ENCODE results near the gene PRRT2.
"Not testable (repeated sequence)": the region's sequence is repeated elsewhere in the genome, so short reads cannot be mapped to it uniquely, and the experiment has no call there.

The PRRT2 gene

DNA sequence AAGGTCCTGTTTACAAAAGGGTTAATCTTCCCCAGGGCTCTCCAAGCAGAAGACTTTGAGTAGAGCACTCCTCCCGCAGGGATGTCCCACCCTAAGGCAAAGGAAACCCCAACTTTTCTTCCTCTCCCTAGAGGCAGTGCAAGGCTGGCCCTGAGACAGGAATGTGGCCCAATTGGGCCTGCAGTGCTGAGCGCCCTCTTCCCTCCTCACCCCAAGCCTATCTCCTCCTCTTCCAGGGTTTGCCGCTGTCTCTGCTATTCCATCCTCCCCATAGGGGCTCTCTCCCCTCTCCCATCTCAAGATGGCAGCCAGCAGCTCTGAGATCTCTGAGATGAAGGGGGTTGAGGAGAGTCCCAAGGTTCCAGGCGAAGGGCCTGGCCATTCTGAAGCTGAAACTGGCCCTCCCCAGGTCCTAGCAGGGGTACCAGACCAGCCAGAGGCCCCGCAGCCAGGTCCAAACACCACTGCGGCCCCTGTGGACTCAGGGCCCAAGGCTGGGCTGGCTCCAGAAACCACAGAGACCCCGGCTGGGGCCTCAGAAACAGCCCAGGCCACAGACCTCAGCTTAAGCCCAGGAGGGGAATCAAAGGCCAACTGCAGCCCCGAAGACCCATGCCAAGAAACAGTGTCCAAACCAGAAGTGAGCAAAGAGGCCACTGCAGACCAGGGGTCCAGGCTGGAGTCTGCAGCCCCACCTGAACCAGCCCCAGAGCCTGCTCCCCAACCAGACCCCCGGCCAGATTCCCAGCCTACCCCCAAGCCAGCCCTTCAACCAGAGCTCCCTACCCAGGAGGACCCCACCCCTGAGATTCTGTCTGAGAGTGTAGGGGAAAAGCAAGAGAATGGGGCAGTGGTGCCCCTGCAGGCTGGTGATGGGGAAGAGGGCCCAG is 1.0 kb downstream of the PRRT2 start:
- no peak for DNase-seq

DNA sequence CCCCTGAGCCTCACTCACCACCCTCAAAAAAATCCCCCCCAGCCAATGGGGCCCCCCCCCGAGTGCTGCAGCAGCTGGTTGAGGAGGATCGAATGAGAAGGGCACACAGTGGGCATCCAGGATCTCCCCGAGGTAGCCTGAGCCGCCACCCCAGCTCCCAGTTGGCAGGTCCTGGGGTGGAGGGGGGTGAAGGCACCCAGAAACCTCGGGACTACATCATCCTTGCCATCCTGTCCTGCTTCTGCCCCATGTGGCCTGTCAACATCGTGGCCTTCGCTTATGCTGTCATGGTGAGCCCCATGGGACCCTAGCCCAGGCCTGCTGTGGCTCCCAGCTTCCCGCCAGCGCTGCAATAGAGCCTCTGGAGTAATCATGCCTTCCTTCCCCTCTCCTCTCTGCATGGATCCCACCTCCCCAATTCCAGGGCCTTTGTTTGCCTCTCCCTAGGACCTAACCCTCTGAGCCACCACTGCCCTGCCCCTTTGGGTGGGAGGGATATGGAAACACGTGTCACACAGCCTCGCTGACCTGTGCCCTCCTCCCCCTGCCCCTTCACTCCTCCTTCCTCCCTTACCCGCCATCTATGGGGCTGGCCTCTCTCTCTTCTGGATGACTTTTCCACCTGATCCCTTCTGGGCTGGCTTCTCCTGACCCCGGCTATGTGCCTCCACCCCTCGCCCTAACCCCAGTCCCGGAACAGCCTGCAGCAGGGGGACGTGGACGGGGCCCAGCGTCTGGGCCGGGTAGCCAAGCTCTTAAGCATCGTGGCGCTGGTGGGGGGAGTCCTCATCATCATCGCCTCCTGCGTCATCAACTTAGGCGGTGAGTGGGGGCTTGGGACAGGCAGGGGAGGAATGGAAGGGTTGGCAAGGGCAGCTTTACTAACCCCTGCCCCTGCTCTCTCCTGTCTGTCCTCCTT is 1.9 kb downstream of the PRRT2 start:
- no peak for DNase-seq

- DNase-seq, result no peak
Observed at GRCh38 chr16:29814592-29814991, 2.6 kb downstream of the PRRT2 start.

DNA sequence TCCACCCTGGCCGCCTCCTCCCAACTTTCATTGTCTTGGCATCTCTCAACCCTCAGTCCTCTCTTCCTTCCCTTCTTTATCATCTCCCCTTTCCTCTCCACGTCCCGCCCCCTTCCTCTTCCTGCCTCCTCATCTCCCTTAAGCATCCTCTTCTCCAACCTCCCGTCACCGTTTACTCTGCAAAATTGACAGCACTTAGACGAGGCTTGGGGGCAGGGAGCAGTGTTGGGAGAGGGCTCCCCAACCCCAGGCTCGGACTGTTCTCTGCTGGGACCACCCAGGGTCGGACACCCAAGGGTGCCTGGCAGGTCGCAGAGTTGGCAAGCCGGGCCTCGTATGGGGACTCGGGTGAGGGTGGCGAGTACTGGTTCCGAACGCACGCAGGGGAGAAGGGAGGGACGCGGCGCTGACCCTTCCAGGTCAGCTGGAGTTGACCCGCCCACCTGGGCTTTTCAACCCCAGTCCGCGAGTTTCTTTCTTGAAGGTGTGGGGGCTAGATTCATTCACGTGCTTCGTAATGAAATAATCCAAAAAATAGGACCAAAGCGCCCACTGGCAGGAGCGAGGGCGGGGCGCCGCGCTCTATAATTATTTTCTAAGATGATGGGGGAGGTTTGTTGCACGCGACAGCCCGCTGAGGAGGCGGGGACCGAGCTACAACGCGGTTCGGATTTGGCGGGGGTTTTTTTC is 3.2 kb downstream of the PRRT2 start:
- peak; percentile 73 for DNase-seq

DNA sequence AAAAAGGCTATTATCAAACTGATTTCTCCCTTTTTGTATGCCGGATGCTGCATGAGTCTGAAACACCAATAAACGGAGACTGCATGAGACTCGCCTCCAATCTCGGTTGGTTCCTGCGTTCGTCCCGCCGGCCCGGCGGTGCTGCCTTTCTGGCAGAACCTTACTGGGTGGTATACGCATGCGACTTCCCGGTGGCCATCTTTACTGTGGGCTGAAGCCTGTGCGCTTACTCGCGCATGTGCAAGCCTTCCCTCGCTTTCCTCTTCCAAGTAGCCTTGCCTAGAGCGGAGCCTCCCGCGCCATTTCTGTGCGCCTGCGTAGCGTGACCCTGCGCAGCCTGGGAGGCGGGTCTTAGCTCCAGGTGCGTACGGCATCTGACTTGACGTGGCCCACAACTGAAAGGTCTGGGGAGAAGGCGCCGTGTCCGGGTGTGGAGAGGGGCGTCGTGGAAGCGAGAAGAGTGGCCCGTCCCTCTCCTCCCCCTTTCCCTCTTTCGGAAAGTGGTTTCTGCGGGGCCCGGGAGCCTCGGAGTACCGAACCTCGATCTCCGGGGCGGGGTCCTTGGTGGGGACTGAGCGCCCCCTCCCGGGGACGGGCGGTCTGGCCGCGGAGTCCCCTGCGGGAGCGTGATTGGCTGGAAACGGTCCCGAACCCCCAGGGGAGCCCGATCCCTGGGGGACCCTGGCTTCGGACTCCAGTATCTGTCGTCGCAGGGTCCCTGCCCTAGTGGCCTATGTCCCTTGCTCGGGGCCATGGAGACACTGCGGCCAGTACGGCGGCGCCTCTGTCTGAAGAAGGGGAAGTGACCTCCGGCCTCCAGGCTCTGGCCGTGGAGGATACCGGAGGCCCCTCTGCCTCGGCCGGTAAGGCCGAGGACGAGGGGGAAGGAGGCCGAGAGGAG is 4.0 kb downstream of the PRRT2 start, which contains the start of gene PAGR1:
Gene PAGR1 (plus strand): TSS at position 360 of the 901 bp plus-strand sequence. CDS start 374 bp downstream, at position 734.
- DNase-seq, result peak; percentile 99

GRCh38 chr16:29816694-29817441 is 4.9 kb downstream of the PRRT2 start:
- peak; percentile 78 for DNase-seq

DNA sequence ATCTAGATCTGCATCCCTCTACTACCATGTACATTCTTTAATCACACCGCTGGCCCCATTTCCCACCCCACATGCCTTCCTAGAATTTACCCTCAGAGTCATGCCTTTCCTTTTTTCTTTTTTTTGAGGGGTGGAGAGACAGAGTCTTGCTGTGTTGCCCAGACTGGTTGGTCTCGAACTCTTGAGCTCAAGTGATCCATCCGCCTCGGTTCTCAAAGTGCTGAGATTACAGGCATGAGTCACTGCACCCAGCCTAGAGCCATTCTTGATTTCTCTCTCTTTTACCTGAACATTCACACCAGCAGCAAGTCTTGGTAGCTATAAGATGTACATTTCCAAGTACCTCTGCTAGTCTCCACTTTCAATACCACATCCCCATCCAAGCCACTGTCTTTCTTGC is 6.1 kb downstream of the PRRT2 start:
- DNase-seq, result no peak

GRCh38 chr16:29819506-29819905 is 7.5 kb downstream of the PRRT2 start:
- DNase-seq, result no peak

DNA sequence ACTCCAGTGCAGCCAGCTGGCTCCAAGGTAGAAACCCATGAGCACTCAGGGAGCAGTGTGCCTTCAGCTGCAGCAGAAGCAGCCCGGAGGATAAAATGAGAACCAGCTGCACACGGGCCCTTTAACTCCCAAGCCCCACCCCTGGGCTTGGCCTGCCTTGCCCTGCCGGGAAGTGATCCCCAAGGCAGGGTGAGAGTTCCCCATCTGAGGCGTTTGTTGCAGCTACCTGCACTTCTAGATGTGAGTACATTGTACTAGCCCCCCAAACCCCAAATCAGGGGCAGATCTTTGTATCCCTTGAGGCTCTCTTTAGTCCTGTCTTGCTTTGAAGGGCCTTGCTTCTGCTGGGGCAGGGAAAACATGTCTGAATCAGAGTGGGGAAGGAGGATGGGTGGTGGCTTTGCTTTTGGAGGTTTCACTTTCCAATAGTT is 8.3 kb downstream of the PRRT2 start, which contains the start of gene MVP:
Gene MVP (plus strand): TSS at position 192 of the 431 bp plus-strand sequence. CDS start 10,088 bp downstream, outside the sequence.
- peak; percentile 79 for DNase-seq

DNA sequence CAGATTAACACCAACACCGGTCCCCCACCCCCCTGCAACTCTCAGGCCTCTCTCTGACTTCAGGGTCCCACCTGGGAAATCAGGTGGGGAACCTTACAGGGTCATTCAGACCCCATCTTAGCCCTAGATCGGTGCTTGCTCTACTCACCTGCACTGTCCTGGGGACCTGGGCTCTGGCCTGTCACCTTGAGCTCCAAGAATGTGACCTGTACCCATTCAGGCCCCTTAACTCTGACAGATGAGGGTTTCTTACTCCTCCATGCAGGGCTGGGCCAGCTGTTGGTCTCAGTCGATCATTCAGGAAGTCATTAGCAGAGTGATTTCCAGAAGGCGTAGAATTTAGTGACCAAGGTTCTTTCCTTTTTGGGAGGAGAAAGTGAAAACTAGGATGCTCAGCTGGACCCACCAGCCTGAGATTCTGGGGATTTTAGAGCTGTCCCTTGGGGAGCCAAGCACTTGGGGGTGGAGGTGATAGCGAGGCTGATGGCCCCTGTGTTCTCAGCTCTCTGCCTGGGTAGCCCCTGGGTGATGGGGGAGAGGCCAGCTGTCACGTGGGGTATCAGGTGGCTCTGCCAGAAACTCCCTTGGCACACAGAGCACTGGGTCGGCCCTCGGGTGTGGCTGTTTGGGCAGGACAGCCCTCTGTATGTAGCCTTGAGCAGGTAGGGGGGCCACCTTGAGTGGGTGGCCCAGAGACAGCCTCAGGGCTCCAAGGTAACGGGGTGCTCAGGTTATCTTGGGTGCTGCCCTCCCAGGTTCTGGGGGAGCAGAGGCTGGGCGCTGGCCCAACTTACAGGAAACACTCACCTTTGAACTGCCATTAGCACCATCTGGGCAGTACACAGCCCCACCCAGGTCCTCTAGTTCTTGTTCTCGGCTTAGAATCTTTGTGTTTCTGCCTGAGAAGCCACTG is 9.0 kb downstream of the PRRT2 start:
- DNase-seq, result no peak

GRCh38 chr16:29821643-29822115 is 9.7 kb downstream of the PRRT2 start:
- no peak for DNase-seq

- no peak for DNase-seq
Observed at GRCh38 chr16:29824589-29825144, 12.7 kb downstream of the PRRT2 start.

DNA sequence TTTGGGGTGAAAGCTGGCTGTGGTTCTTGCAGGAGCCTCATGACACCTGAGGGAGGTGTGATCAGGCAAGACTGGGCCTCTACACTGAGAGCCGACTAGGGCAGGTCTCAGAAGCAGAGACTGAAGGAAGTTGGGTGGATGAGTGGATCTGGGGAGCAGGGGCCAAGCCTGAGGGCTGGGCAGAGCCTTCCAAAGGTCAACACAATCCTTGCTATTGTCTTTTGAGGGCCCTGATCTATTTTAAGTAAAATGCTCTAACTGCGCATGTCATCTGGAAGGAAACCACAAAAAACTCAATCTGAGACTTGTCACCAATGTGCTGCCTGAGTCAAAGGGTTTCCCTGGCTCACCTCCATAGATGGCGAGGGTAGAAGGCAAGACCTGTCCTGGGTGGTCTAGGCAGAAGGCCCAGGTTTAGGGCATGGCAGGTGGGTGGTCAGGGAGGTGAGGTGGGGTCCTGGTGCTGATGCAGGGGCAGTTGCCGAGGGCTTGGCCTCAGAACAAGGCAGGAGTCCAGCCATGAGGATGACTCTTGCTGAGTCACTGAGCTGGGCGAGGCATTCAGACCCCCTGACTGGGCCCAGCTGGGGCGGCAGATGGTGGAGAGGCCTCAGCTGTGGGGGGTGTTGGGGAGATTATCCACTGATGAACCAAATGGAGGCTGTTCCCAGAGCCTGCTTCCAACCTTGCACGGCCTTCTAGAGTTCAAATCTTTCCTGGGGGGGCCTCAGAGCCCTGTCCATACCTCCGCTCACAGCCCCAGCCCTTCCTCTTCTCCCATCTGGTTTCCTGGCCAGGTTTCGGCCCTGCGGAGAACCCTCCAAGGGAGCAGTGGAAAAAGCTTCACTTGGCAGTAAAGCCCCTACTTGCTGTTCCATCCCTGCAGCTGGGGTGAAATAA is 13.4 kb downstream of the PRRT2 start:
- DNase-seq, result no peak

DNA sequence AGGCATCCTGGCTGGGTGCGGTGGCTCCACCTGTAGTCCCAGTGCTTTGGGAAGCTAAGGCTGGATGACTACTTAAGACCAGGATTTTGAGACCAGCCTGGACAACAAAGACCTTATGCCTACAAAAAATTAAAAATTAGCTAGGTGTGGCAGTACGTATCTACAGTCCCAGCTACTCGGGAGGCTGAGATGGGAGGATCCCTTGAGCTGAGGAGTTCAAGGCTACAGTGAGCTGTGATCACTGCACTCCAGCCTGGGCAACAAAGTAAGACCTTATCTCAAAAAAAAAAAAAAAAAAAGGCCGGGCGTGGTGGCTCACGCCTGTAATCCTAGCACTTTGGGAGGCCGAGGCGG is 14.3 kb downstream of the PRRT2 start:
- no peak for DNase-seq

- no peak for DNase-seq
Observed at GRCh38 chr16:29830774-29831173, 18.8 kb downstream of the PRRT2 start.

DNA sequence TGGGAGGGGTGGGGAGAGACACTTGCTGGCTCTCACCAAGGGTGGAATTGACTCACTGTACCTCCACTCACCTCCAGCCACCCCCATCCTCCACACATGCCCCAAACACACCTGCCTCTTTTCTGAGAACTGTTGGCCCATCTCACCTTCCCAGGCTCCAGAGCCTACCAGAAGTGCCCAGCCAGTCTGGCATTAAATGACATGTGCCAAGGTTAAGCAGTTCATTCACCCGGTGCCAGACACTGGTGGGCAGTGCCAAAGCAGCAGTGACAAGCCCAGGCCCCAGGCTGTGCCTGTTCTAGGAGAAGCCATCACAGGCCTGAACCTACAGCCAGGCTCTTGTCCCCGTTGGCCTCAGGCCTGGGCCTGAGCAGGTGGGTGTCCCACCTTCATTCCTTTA is 19.5 kb downstream of the PRRT2 start:
- no peak for DNase-seq

DNA sequence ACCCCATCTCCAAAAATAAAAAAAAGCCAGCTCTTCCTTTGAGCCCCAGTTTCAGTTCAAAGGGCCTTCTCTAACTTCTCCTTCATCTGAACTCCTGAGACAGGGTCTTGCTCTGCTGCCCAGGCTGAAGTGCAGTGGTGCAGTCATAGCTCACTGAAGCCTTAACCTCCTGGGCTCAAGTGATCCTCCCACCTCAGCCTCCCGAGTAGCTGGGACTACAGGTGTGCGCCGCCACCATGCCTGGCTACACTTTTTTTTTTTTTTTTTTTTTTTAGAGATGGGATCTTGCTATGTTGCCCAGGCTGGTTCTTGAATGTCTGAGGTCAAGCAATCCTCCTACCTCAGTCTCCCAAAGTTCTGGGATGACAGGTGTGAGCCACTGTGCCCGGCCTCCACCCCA is 21.2 kb downstream of the PRRT2 start:
- not testable (repeated sequence) for DNase-seq

- DNase-seq, result no peak
Observed at GRCh38 chr16:29834079-29834478, 22.1 kb downstream of the PRRT2 start.

All from hematopoietic multipotent progenitor cell treated with erythropoietin and hydrocortisone succinate and interleukin-3 and kit ligand, for 6 days (in vitro differentiated cells).